ENCODE data around the gene IL36A. TPM values are rescaled to one million over a fixed set of nuclear protein-coding genes. Genes with fewer than 3 reads are reported as not detected.

IL36A gene
- total RNA-seq (2021) = not detected in 2 replicates
- Bru-seq, nascent RNA = percentile 14 among the genes with signal in this experiment
- not detected for BruChase-seq, experiment 1, labeled RNA remaining after a 2-hour chase
- BruChase-seq, experiment 2, labeled RNA remaining after a 6-hour chase = not detected
- long read RNA-seq = 0 reads

DNA sequence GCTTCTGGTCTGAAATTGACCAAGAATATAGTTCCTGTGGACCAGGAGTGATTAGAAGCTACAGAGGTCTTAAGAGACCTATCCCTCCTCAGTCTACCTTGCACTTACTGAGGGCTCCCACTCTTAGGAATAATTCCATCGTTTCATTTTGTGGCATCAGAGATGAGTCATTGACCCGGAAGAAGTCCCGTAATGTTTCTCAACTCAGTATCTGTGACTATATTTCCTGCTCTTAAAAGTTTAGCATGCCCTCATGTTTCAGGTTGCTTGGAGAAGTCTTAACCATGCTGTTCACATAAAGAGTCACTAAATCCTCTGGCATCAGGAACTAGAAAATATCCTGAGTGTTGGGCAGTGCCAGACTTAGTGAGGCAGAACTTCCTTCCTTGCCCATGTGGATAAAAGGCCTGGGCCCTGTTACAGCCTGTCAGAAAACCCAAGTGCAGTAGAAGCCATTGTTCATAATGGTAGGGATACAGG is at the start of gene IL36A:
TSS of gene IL36A (plus strand) at position 430 of the 480 bp plus-strand sequence. CDS start 413 bp downstream, outside the sequence.
- ChIA-PET CTCF (interaction anchor here (0.6 kb wide), 1 partner anchor 62 kb away, joined by 7 read pairs; no protein-coding TSS in a partner anchor), POLR2A (ENCODE audit: low non-redundant PET) (no interaction called here)
- no peak for DNase-seq (ENCODE audit: low spot score)
- Histone ChIP-seq H3K9me3 (ENCODE audit: low read depth, low read length, poor library complexity, severe bottlenecking) (peaks cover 13% of the 10 kb centered on the region), H3K36me3 (ENCODE audit: insufficient read depth, low read length, poor library complexity, severe bottlenecking) (no peaks in the 10 kb centered on the region), H3K27me3 (replicated peaks; ENCODE audit: insufficient read depth, low read depth, low read length, poor library complexity) (no peaks in the 10 kb centered on the region), H3K4me1 (ENCODE audit: insufficient read depth, low read length, poor library complexity, severe bottlenecking) (no peaks in the 10 kb centered on the region), H3K4me3 (ENCODE audit: low read depth, low read length, poor library complexity, severe bottlenecking) (no peak within 1 kb of the TSS), H3K27ac (ENCODE audit: low read depth, low read length, poor library complexity, severe bottlenecking) (no peak within 1 kb of the TSS)
- BruUV-seq (replicated peaks) = no TSS peak
- no peak for TF ChIP-seq CTCF (conservative IDR thresholded peaks at IDR 0.05; ENCODE audit: low read depth, low read length)
- TF ChIP-seq EZH2 (IDR thresholded peaks at IDR 0.05; ENCODE audit: borderline replicate concordance, low read depth, low read length, poor library complexity, severe bottlenecking) = no peak
- intact Hi-C loops (cut with micrococcal nuclease; ENCODE audit: unreplicated experiment) = no loop called here

GRCh38 chr2:112957511-112957910 is 47.7 kb upstream of the IL36A start:
- no peaks in the 10 kb centered on the region for H3K9me3 ChIP-seq (ENCODE audit: low read depth, low read length, poor library complexity, severe bottlenecking)
- intact Hi-C loops (cut with micrococcal nuclease; ENCODE audit: unreplicated experiment) = loop anchor here (5.0 kb wide), 1 partner anchor 330 kb away; no protein-coding TSS in a partner anchor
- ChIA-PET POLR2A (ENCODE audit: low non-redundant PET) (no interaction called here), CTCF (no interaction called here)
- no peak overlapping the region for H3K4me3 ChIP-seq (ENCODE audit: low read depth, low read length, poor library complexity, severe bottlenecking)
- H3K4me1 ChIP-seq (ENCODE audit: insufficient read depth, low read length, poor library complexity, severe bottlenecking) = no peaks in the 10 kb centered on the region
- no peaks in the 10 kb centered on the region for H3K27me3 ChIP-seq (replicated peaks; ENCODE audit: insufficient read depth, low read depth, low read length, poor library complexity)
- H3K27ac ChIP-seq (ENCODE audit: low read depth, low read length, poor library complexity, severe bottlenecking) = no peak overlapping the region
- no peaks in the 10 kb centered on the region for H3K36me3 ChIP-seq (ENCODE audit: insufficient read depth, low read length, poor library complexity, severe bottlenecking)
- no peak for DNase-seq (ENCODE audit: low spot score)
- no TSS peak for BruUV-seq (replicated peaks)
- TF ChIP-seq EZH2 (IDR thresholded peaks at IDR 0.05; ENCODE audit: borderline replicate concordance, low read depth, low read length, poor library complexity, severe bottlenecking) (no peak), CTCF (conservative IDR thresholded peaks at IDR 0.05; ENCODE audit: low read depth, low read length) (no peak)

DNA sequence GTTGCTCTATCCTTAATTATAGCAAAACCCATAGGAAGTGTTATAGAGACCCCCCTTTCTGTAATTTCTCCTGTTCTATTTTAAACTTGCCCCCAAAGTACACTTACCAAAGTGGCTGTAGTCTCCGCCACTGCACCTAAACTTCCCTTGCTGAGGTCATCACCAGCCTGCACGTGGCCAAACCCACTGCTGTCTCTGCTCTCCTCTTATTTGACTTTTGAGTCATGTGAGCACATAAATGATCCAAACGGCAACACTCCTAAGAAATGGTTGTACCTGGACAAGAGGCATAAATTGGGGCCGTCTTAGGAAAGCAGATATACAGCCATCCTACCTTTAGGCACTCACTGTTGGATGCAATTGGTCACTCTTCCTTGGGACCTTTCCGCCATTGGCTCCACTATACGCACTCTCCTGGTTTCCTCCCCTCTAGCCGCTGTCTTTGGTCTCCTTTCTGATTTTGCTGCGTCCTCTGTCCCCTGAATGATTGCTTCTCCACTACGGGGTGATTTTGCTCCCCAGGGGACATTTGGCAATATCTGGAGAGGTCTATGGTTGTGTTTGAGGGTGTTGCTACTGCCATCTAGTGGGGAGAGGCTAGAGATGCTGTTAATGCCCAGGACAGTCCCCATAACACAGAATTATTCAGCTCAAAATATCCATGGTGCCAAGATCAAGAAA is 46.7 kb upstream of the IL36A start:
- no peaks in the 10 kb centered on the region for H3K4me1 ChIP-seq (ENCODE audit: insufficient read depth, low read length, poor library complexity, severe bottlenecking)
- no peak overlapping the region for H3K27ac ChIP-seq (ENCODE audit: low read depth, low read length, poor library complexity, severe bottlenecking)
- no peak overlapping the region for H3K4me3 ChIP-seq (ENCODE audit: low read depth, low read length, poor library complexity, severe bottlenecking)
- H3K27me3 ChIP-seq (replicated peaks; ENCODE audit: insufficient read depth, low read depth, low read length, poor library complexity) = no peaks in the 10 kb centered on the region
- intact Hi-C loops (cut with micrococcal nuclease; ENCODE audit: unreplicated experiment) = loop anchor here (1.0 to 5.0 kb wide), 2 partner anchors 331 to 358 kb away; no protein-coding TSS in a partner anchor
- CTCF ChIA-PET = interaction anchor here (0.5 to 1.0 kb wide), 6 partner anchors 10 to 332 kb away, joined by 3 to 9 read pairs (median 4); no protein-coding TSS in a partner anchor
- no TSS peak for BruUV-seq (replicated peaks)
- TF ChIP-seq EZH2 (IDR thresholded peaks at IDR 0.05; ENCODE audit: borderline replicate concordance, low read depth, low read length, poor library complexity, severe bottlenecking) (no peak), CTCF (conservative IDR thresholded peaks at IDR 0.05; ENCODE audit: low read depth, low read length) (peak; percentile 90)
- POLR2A ChIA-PET (ENCODE audit: low non-redundant PET) = no interaction called here
- peak; percentile 86 for DNase-seq (ENCODE audit: low spot score)
- no peaks in the 10 kb centered on the region for H3K9me3 ChIP-seq (ENCODE audit: low read depth, low read length, poor library complexity, severe bottlenecking)
- H3K36me3 ChIP-seq (ENCODE audit: insufficient read depth, low read length, poor library complexity, severe bottlenecking) = no peaks in the 10 kb centered on the region

Data from A673 (cell line).